Loucy (cell line): ENCODE data around the gene ASB1.

ENCODE experiments used
- H2AFZ ChIP-seq: fragments of 200-600 bp; sonication (generic); 2 replicates; pipeline ENCODE4 v1.6.0; 2016; ENCODE audit warnings: antibody characterized with exemption, mild to moderate bottlenecking, low read length, moderate library complexity
- H3F3A ChIP-seq: fragments of 200-600 bp; 2 replicates; pipeline ENCODE4 v1.6.0; 2016; ENCODE audit warnings: antibody characterized with exemption, low read depth, mild to moderate bottlenecking
- H3K27me3 ChIP-seq: fragments of 200-600 bp; sonication (generic); 2 replicates; pipeline ENCODE4 v1.6.1; 2014; ENCODE audit warnings: low read length, mild to moderate bottlenecking; ENCODE audit not compliant: insufficient read depth, poor library complexity, severe bottlenecking
- H3K36me3 ChIP-seq: fragments of 200-600 bp; sonication (generic); 2 replicates; pipeline ENCODE4 v1.6.1; 2016; ENCODE audit warnings: low read length; ENCODE audit not compliant: insufficient read depth
- H3K4me1 ChIP-seq: fragments of 200-600 bp; sonication (generic); 2 replicates; pipeline ENCODE4 v1.5.1; 2014; ENCODE audit warnings: low read length, mild to moderate bottlenecking; ENCODE audit not compliant: insufficient read depth, poor library complexity, severe bottlenecking
- H3K4me2 ChIP-seq: fragments of 200-600 bp; sonication (generic); 2 replicates; pipeline ENCODE4 v1.6.0; 2014; ENCODE audit warnings: antibody characterized with exemption, low read length, low read depth, mild to moderate bottlenecking; ENCODE audit not compliant: poor library complexity, severe bottlenecking
- H3K4me3 ChIP-seq: fragments of 200-600 bp; sonication (generic); 2 replicates; pipeline ENCODE4 v1.5.1; 2014; ENCODE audit warnings: low read length, mild to moderate bottlenecking, mixed read lengths; ENCODE audit not compliant: poor library complexity, severe bottlenecking
- H3K79me2 ChIP-seq: fragments of 200-600 bp; sonication (generic); 2 replicates; pipeline ENCODE4 v1.6.1; 2014; ENCODE audit warnings: low read length; ENCODE audit not compliant: insufficient read depth
- H3K9ac ChIP-seq: fragments of 200-600 bp; sonication (generic); 2 replicates; pipeline ENCODE4 v1.6.0; 2014; ENCODE audit warnings: mild to moderate bottlenecking, low read depth, low read length, moderate library complexity; ENCODE audit not compliant: poor library complexity, severe bottlenecking
- H3K9me2 ChIP-seq: fragments of 200-600 bp; sonication (generic); replicated peaks from 2 replicates; pipeline ENCODE4 v1.6.1; 2016; ENCODE audit warnings: low read depth, low read length, mixed read lengths
- H3K9me3 ChIP-seq: fragments of 200-600 bp; sonication (generic); 2 replicates; pipeline ENCODE4 v1.6.1; 2014; ENCODE audit warnings: mild to moderate bottlenecking, antibody characterized with exemption, low read length, low read depth; ENCODE audit not compliant: insufficient read depth
- H4K20me1 ChIP-seq: fragments of 200-600 bp; sonication (generic); 2 replicates; pipeline ENCODE4 v1.6.0; 2014; ENCODE audit warnings: antibody characterized with exemption, low read length, mild to moderate bottlenecking; ENCODE audit not compliant: insufficient read depth, poor library complexity, severe bottlenecking
- CTCF ChIP-seq: fragments of 200-600 bp; sonication (generic); conservative IDR thresholded peaks from 2 replicates; pipeline ENCODE4 v1.5.1; 2014; ENCODE audit warnings: mild to moderate bottlenecking, antibody characterized with exemption, low read length
- EZH2phosphoT487 ChIP-seq: fragments of 200-600 bp; IDR thresholded peaks from 2 replicates; pipeline ENCODE4 v1.6.1; 2018; ENCODE audit warnings: antibody characterized with exemption, mild to moderate bottlenecking, moderate library complexity, borderline replicate concordance

ASB1 gene

GRCh38 chr2:238483021-238483420 is 56.3 kb downstream of the ASB1 start:
- Histone ChIP-seq H3K9ac (no peak overlapping the region), H3K4me1 (no peaks in the 10 kb centered on the region), H3F3A (0 out of 2 replicates have a peak, but pooled peaks cover 2% of the 10 kb centered on the region), H3K79me2 (no peaks in the 10 kb centered on the region), H3K27me3 (no peaks in the 10 kb centered on the region), H4K20me1 (no peaks in the 10 kb centered on the region), H3K4me3 (no peak overlapping the region), H3K36me3 (no peaks in the 10 kb centered on the region), H2AFZ (no peak overlapping the region), H3K9me3 (peaks cover 9% of the 10 kb centered on the region; the same call in 1 of the 2 replicates), H3K9me2 (no peaks in the 10 kb centered on the region), H3K4me2 (no peak overlapping the region)
- TF ChIP-seq CTCF (no peak), EZH2phosphoT487 (no peak)

- H3K9ac ChIP-seq, result no peak overlapping the region
- H3K4me3 ChIP-seq, result no peak overlapping the region
- no peaks in the 10 kb centered on the region for H3K36me3 ChIP-seq
- H3K79me2 ChIP-seq, result no peaks in the 10 kb centered on the region
- H3K27me3 ChIP-seq, result no peaks in the 10 kb centered on the region
- no peaks in the 10 kb centered on the region for H4K20me1 ChIP-seq
- TF ChIP-seq CTCF, result no peak
- TF ChIP-seq EZH2phosphoT487, result no peak
- peaks cover 9% of the 10 kb centered on the region; the same call in 1 of the 2 replicates for H3K9me3 ChIP-seq
- no peaks in the 10 kb centered on the region for H3K4me1 ChIP-seq
- no peak overlapping the region for H2AFZ ChIP-seq
- 0 out of 2 replicates have a peak, but pooled peaks cover 2% of the 10 kb centered on the region for H3F3A ChIP-seq
- no peaks in the 10 kb centered on the region for H3K9me2 ChIP-seq
- H3K4me2 ChIP-seq, result no peak overlapping the region
Measured at GRCh38 chr2:238483656-238484055, 56.9 kb downstream of the ASB1 start.

- Histone ChIP-seq H3K79me2 (no peaks in the 10 kb centered on the region), H3K9ac (no peak overlapping the region), H3K9me2 (no peaks in the 10 kb centered on the region), H3K27me3 (no peaks in the 10 kb centered on the region), H3F3A (0 out of 2 replicates have a peak, but pooled peaks cover 2% of the 10 kb centered on the region), H3K9me3 (peaks cover 9% of the 10 kb centered on the region; the same call in 1 of the 2 replicates), H3K36me3 (no peaks in the 10 kb centered on the region), H2AFZ (no peak overlapping the region), H4K20me1 (no peaks in the 10 kb centered on the region), H3K4me3 (no peak overlapping the region), H3K4me1 (peaks cover 4% of the 10 kb centered on the region), H3K4me2 (no peak overlapping the region)
- TF ChIP-seq CTCF (no peak), EZH2phosphoT487 (no peak)
Measured at GRCh38 chr2:238484522-238485452, 58.1 kb downstream of the ASB1 start.
